Stimulated activated CD4-positive, alpha-beta T cell treated with anti-CD3 and anti-CD28 coated beads, Interleukin-4, amount 100 ng/mL, for 4 hours (primary cell): ENCODE measurements around the gene BCL7A.
"Not testable (repeated sequence)": the region's sequence is repeated elsewhere in the genome, so short reads cannot be mapped to it uniquely, and the experiment has no call there.

Source experiments
- DNase-seq, 2 experiments: peaks; one replicate each; pipeline ENCODE4 v3.0.0-alpha.2; 2020

BCL7A gene

DNA sequence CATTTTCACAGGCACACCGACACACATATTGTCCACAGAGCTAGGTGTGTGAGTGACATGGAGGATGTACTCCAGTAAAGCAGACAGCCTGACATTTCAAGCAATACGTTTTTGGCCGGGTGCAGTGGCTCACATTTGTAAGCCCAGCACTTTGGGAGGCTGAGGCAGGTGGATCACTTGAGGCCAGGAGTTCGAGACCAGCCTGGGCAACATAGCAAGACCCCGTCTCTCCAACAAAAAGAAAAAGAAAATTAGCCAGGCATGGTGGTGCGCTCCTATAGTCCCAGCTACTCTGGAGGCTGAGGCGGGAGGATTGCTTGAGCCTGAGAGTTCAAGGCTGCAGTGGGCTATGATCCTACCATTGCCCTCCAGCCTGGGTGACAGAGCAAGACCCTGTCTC lies 34.7 kb downstream of the BCL7A start:
- DNase-seq, result not testable (repeated sequence)

DNA sequence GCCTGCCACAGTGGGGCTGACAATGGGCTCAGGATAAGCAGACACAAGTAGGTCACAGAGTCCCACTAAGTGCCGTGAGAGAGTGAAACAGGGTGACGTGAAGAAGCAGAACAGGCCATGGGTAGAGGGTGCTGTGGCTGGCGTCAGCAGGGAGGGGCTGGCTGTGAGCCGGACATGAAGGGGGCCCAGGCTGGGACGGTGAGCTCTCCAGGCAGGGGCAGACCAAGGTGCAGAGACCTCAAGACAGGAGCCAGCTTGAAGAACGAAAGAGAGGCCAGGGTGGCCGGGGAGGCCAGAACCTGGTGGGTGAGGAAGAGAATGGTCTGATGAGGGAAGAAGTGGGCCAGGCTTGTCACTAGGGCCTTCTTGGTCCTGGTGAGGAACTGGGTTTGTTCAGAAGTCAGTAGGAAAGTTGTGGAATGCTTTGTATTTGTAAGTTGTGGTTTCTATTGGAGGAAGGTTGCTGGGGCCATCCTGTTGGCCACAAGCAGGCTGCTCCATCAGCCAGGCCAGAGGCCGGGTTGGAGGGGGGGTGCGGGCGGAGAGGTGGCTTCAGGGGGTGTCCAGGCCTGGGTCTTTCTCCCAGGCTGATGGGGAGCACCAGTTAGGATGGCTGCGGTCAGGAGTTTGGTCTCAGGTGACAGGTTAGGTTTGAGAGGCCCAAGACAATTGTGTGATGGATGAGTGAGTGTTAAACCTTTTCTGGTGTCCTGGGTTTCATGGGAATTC lies 35.5 kb downstream of the BCL7A start:
- no peak for DNase-seq

DNA sequence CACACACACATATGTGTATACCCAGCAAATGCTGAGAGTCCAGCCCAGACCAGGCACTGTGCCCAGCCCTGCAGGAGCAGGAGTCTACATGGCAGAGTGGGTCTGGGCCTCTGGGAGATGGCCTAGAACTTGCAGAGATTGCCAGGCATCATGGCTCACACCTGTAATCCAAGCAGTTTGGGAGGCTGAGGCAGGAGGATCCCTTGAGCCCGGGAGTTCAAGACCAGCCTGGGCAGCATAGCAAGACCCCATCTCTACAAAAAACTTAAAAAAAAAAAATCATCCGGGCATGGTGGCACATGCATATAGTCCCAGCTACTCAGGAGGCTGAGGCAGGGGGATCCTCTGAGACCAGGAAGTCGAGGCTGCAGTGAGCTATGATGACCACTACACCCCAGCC lies 36.1 kb downstream of the BCL7A start:
- no peak for DNase-seq

DNA sequence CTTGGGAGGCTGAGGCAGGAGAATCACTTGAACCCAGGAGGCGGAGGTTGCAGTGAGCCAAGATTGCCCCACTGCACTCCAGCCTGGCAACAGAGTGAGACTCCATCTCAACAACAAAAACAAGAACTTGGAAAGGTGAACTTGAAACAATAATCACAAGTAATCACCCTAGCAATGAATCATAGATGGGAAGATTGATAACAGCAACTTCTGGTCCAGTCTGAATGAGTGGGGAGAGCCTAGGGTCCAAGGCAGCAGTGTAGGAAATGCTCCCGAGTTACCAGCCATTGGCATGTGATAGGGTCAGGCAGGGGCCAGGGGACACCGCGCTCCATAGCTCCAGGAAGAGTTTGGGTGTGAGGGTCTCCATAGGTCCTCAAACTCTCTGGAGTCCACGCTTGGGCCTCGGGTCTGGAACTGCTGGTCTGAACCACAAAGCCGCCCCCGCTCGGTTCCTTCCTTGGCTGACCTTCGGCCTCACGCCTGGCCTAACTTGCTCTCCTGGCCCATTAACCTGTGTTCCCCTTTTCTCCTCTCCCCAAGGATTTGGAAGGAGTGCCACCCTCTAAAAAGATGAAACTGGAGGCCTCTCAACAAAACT lies 37.0 kb downstream of the BCL7A start:
- DNase-seq, result no peak

DNA sequence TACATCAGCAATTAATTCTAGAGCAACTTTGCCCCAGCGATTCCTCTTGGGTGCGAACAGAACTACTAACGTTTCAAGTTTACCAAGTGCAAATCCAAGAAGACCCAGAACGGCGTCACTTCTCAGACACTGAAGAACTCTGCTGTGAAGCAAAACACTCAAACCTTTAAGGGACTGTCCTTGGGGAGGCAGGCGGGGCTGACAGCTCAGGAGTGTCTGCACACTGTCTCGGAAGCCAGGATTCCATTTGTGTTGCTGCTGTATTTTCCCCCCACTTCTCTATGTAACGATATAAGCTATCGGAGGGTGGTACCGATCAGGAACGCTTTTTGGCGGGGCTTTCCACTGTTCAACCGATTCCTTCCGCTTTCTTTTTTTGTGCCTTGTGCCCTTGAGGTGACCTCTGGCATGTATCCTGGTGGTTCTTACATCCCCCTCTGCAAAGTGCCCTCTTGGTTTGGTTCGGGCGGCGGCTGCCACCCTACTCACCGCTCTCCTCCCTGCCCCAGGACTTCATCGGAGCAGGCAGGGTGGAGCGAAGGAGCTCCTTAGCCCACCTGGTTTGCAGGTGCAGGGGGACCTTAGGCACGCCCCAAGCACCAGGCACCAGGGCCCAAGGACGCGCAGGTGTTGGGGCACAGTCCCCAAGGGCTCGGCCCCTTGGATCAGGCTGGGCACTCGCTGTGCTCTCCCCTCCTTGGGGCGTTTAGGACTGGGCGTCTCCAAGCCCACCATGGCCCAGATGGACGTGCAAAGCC lies 37.7 kb downstream of the BCL7A start:
- DNase-seq, result no peak

DNA sequence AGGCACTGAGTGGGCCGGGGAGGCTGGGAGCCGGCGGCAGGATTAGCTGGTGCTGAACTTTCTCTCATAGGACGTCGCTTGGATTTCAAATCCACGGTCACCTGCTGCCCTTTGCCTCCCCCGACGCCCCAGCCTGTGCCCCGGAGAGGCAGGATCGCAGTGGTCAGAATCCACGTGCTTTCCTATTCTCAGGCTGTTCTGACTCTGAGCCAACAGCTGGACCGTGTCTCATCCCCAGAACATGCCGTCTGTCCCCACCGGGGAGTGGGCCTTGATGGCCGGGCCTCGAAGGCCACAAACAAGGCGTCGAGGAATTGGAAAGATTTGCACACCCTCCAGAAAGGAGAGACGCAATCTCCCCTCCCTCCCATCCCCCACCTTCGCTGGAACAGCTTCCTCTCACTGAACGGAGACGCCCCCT lies 38.4 kb downstream of the BCL7A start:
- no peak for DNase-seq

DNA sequence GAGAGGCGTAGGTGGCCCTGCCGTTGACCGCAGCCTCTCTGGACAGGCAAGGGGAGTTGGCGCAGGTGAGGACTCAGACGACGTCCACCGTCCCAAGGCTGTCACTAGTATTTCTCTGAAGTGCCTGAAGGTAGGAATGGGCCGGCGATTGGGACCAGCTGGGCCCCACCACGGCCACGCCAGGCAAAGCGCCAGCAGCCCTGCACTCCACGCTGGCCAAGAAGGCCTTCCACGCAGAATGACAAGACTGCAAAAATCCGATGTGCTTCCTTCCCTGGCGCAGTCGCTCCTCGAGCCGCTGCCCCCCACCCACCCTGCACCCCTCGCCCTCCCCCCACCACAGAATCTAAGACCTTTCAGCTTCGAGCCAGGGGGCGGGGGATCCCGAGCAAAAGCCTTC lies 39.6 kb downstream of the BCL7A start:
- no peak for DNase-seq

DNA sequence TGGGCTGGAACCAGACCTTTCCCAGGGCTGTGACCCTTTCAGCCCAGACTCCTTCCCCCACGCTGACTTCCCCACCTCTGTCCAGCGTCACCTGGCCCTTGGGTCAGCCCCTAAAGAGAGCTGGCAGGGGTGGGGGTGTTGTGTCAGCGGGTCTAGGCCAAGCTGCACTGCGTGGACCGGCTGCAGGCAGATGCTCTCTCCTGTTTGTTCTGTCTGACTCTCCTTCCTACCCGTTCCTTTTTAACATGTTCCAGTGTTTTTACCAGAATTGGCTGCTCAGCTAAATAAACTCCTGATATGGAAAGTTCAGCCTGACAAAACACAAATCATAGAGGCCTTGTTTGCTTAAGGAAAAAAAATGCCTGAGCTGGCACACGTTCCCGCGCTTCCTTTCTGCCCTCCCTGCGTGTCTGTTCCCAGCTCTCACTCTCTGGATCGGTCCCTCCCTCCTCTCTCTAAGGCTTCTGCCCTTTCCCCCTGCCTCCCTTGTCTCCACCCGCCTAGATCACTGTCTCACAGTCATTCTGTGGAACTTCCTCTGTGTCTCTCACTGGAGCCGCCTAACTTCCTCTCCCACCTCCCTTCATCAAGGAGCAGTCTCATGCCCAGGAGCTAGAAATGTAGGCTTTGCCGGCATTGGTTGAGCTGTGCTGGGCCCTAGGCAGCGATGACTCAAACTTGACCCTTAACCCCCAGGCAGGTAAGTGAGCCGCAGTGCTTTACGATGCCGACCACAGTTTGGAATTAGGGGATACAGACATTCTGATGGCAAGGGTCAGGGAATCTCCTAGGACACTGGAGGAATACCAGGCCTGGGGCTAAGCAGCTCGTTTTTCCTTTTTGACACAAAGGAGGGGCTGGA lies 41.4 kb downstream of the BCL7A start:
- no peak for DNase-seq

DNA sequence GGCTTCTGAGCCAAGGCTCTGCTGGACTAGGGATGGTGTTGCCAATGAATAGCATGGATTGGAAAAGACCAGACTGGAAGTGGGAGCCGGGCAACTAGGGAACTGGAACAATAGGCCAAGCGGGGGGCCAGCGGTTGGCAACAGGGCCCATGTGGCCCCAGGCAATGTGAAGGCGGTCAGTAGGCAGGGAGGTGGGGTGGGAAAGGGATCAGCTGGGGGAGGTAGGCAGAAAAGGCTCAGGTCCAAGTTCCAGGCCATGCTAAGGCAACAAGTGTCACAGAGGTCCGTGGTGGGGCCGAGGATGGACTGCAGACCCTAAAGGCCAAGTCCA lies 42.0 kb downstream of the BCL7A start:
- no peak for DNase-seq

DNA sequence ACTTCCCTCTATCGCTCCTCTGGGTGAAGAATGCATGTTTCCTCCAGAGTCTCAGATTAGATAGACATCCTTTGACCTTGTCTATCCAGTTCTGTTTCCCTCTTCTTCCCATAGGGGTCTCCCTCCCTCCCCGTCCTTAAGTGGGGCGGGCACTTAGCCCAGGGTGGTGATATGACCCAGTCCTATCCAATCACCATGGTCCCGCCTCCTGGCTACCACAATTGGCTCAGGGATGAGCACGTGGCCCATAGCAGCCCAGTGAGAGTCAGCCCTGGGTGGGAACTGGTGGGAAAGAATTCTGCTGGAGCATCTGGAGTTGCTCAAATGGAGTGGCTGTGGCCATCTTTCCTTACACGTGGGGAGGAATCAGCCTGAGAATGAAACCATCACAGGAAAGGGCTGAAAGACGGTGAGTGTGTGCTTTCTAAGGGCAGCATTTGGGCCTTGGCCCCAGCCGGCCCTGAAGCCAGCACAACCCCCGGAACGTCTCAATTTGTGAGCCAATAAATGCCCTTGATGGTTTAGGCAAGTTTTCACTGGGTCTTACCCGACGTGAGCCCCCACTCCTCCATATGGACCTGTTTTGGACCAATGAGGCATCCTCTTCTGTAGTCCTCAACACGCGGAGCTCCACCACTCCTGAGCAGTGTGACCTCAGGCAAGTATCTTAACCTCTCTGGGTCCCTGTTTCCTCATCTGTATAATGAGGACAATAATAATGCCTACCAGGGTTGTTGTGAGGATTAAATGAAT lies 42.5 kb downstream of the BCL7A start:
- peak in 1 of 2 experiments; percentile 27 for DNase-seq

DNA sequence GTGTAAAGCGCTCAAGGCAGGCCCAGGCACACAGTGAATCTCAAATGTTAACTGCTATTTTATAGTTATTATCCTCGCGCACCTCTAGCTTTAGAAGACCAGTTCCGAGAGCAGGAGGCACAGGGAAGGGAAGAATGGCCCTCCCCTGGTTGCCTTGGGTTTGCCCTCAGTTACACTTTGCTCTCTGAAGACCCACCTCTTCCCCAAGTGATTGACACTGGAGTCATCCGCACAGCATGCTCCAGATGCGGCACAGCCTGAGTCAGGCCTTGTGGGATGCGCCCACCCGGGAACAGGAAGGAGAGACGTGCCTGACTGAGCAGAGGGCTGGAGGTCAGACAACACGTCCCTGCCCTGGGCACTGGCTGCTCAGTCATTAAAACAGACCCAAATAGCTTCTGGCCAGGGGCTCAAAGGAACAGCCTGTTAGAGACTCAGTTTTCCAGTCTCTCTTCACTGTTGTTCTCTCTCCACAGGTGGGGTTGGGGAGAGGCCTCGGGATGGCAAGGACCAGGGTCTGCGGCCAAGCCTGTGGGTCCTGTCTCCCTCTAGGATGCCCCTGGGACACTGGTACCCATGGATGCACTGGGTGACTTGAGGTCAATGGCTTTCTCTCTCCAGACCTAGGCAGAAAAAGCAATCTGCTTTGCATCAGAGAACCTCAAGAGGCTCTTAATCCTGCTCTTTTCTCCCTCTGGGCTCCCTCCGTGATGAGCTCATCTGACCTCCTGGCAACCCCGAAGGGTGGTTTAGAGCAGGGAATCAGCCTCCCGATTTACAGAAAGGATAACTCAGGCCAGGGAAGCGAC lies 43.3 kb downstream of the BCL7A start:
- DNase-seq, result no peak

DNA sequence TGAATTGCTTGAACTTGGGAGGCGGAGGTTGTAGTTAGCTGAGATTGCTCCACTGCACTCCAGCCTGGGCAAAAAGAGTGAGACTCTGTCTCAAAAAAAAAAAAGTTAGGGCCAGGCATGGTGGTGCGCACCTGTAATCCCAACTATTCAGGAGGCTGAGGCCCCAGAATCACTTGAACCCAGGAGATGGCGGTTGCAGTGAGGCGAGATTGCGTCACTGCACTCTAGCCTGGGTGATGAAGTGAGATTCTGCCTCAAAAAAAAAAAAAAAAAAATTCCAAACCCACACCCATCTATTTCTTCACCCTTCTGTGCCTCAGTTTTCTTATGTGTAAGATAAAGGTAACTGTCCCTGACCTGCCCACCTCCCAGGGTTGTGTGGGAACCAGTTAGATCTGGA lies 45.9 kb downstream of the BCL7A start:
- DNase-seq, result no peak

DNA sequence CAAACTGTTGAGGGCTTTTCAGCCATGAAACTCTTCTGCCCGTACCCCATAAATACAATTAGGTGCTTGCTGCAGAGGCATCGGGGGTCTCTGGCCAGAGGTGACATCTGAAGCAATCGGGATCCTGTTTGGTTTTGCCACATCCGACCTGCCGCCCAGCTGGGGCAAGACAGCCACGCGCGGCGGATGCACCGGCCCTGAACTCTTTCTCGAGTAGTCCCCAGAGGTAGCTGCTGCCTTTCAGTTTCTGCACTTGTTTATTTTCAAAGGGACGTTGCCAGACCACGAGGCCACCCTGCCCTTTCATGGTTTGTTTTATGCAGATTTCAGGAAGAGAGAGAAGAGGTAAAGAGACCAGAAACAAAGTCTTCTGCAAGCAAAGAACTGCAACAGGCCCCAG lies 46.3 kb downstream of the BCL7A start:
- DNase-seq, result no peak

DNA sequence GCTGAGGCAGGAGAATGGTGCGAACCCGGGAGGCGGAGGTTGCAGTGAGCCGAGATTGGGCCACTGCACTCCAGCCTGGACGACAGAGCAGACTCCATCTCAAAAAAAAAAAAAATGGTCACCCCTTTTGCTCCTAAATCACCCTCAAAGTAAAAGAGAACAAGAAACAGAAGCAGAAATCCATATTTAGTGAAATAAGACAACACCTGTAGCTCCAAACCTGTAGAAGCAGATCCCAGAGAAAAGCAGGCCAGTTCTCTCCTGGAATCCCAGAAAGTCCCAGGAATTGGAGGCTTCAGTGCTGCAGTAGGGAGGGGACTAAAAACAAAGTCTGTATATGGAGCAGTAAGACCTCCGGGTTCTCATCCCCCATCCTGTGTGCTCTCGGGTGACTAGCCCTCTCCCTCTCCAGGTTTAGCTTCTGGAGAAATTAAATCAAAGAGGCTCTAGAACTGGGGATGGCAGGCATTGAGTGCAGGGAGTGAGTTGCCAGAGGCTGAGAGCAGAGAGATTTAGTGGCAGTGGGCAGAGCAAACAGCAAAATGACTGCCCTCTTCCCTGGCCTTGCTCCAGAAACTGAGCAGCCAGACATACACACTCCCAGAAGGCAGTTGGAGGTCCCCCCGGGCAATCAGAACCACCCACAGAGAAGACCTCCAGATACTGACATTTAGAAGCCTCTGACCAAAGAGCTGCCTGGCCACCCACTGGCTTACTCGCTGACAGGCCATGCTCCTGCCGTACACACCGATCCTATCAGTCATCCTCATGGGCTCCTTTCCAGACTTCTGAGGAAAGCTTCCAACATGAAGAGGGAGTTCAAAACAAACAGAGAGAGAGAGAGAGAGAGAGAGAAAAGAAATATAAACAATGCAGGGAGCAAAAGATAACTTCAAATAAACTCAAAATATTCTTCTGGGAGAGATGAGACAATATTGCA lies 50.6 kb downstream of the BCL7A start:
- DNase-seq, result no peak

DNA sequence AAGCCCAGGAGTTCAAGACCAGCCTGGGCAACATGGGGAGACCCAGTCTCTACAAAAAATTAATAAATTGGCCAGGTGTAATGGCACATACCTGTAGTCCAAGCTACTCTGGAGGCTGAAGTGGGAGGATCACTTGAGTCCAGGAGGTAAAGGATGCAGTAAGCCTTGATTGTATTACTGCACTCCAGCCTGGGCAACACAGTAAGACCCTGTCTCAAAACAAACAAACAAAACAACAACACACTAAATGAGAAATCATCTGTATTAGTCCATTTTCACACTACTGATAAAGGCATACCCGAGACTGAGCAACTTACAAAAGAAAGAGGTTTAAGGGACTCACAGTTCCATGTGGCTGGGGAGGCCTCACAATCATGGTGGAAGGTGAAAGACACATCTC lies 52.1 kb downstream of the BCL7A start:
- DNase-seq, result no peak

DNA sequence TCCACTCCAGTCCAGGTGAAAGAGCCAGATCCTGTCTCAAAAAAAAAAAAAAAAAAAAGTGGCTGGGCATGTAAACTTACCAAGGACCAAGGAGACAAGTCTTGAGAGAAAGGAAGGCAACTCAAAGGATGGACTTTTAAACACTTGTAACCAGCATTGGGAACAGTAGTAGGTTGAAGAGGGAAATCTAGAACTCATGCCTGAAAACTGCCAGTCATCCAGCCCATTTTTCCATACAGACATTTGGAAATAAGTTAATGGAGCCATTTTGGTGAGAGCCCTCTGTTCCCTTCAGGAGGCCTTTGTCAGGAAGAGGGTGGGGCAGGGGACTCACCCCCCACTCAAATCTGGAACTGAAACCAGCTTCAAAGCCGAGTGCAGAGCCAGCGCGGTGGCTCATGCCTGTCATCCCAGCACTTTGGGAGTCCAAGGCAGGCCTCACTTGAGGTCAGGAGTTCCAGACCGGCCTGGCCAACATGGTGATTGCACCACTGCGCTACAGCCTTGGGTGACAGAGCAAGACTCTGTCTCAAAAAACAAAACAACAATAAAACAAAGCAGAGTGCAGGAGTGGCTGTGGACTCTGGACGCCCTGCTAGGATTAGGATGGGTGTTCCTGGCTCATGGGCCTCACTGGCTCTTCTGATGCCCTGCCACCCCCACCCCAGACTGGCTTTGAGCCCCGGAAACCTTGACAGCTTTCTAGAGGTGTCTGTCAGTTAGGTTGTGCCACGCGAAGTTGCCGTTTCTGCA lies 55.2 kb downstream of the BCL7A start:
- DNase-seq, result no peak

DNA sequence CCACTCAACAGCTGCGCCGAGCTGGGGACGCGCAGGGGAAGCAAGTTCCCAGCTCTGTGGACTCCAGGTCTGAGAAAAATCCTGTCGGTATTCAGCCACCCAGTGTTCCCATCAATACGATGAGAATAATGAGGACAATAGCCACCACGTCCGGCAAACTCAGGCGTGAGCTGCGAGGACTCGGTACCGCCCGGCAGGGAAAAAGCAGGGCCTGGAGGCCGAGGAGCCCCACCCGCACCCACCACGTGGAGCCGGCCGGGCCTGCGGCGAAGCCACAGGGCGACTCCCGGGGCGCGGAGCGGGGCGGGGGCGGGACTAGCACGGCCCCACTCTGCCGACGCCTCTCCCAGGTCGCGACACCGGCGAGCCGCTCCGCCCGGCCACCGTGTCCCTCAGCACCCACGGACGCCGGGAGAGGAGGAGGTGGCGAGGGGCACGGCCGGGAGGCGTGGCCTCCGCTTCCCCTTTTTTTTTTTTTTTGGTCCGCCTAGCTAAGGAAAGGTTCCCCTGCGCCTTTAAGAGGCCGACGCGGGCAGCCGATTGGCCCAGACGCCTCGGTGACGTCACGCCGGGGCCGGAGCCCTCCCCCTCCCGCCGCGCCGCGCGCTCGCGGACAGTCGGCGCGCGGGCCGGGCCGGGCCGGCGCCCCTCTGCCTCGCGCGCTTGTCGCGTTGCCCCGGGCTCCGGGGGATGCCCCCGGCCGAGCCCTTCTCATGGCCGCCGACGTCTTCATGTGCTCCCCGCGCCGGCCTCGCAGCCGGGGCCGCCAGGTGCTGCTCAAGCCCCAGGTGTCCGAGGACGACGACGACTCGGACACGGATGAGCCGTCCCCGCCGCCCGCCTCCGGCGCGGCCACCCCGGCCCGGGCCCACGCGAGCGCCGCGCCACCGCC lies 56.7 kb downstream of the BCL7A start, which contains the start of gene MLXIP:
Gene MLXIP (plus strand): TSS at position 616 of the 892 bp plus-strand sequence. CDS start 98 bp downstream, at position 714.
- peak; percentile 88 to 89 for DNase-seq

DNA sequence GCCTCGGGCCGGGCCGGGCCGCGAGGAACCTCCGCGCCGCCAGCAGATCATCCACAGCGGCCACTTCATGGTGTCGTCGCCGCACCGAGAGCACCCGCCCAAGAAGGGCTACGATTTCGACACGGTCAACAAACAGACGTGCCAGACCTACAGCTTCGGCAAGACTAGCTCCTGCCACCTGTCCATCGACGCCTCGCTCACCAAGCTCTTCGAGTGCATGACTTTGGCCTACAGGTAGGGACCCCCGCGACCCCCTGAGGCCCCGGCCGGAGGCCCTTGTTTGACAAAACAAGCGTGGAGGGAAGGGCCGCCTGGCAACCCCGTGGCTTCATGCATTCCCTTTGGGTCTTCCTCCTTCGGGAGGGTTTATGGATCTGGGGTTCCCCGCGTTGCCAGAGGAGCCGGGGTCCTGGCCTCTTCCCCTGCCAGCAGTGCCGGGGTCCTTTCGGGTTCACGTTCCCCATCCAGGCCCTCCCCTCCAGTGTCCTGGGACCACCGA lies 57.4 kb downstream of the BCL7A start:
- DNase-seq, result peak in 1 of 2 experiments; percentile 27
